ENCODE data around the gene TRIM50. TPM values are rescaled to one million over a fixed set of nuclear protein-coding genes. Genes with fewer than 3 reads are reported as not detected.

Gene TRIM50
- total and polyA plus RNA-seq, 9 of the 15 experiments (the other 6 are each of a cell fraction or from before 2014, with no cell fraction given), result not detected

- TF ChIP-seq, protein P1, sequence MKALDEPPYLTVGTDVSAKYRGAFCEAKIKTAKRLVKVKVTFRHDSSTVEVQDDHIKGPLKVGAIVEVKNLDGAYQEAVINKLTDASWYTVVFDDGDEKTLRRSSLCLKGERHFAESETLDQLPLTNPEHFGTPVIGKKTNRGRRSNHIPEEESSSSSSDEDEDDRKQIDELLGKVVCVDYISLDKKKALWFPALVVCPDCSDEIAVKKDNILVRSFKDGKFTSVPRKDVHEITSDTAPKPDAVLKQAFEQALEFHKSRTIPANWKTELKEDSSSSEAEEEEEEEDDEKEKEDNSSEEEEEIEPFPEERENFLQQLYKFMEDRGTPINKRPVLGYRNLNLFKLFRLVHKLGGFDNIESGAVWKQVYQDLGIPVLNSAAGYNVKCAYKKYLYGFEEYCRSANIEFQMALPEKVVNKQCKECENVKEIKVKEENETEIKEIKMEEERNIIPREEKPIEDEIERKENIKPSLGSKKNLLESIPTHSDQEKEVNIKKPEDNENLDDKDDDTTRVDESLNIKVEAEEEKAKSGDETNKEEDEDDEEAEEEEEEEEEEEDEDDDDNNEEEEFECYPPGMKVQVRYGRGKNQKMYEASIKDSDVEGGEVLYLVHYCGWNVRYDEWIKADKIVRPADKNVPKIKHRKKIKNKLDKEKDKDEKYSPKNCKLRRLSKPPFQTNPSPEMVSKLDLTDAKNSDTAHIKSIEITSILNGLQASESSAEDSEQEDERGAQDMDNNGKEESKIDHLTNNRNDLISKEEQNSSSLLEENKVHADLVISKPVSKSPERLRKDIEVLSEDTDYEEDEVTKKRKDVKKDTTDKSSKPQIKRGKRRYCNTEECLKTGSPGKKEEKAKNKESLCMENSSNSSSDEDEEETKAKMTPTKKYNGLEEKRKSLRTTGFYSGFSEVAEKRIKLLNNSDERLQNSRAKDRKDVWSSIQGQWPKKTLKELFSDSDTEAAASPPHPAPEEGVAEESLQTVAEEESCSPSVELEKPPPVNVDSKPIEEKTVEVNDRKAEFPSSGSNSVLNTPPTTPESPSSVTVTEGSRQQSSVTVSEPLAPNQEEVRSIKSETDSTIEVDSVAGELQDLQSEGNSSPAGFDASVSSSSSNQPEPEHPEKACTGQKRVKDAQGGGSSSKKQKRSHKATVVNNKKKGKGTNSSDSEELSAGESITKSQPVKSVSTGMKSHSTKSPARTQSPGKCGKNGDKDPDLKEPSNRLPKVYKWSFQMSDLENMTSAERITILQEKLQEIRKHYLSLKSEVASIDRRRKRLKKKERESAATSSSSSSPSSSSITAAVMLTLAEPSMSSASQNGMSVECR (CRISPR knock-in tag; IDR thresholded peaks at IDR 0.05), result no peak
- TF ChIP-seq ERF (CRISPR knock-in tag; IDR thresholded peaks at IDR 0.05) (no peak), SP2 (IDR thresholded peaks at IDR 0.05; ENCODE audit: extremely low read depth, low read depth, low read length, poor library complexity, severe bottlenecking) (no peak), ARID2 (IDR thresholded peaks at IDR 0.05) (no peak), CGGBP1 (CRISPR knock-in tag; IDR thresholded peaks at IDR 0.05) (no peak)
These were observed 12.6 kb upstream of the TRIM50 start (continued) for GRCh38 chr7:73340514-73340913.

DNA sequence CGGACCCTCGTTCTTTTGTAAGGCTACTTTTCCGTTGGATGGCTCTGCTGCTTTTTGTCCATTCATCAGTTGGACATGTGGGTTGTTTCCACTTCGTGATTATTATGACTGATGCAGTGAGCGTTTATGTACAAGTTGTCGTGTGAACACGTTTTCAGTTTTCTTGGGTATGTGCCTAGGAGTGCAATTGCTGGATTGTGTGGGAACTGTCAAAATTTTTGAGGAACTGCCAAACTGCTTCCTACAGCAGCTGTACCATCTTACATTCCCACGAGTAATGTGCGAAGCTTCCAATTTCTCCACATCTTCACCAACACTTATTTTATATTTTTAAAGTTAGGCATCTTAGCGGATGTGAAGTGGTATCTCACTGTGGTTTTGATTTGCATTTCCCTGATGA lies 10.4 kb upstream of the TRIM50 start:
- DNase-seq (ENCODE audit: extremely low read depth in 1 of 4, low spot score in 3 of 4), result no peak
- intact Hi-C loops (cut with micrococcal nuclease) (loop anchor here (10.0 kb wide), 1 partner anchor 396 kb away; the partner anchor contains the start of gene ABHD11), in situ Hi-C loops (cut with MboI) (loop anchor here (10.0 kb wide), 1 partner anchor 396 kb away; the partner anchor contains the start of gene ABHD11)
- no peak for ATAC-seq
- no peaks in the 10 kb centered on the region for H3K36me3 ChIP-seq (ENCODE audit: control insufficient read depth, insufficient read depth, low read length)
- POLR2A ChIA-PET, result interaction anchor here (0.7 kb wide), 1 partner anchor 9 kb away, joined by 3 read pairs; no protein-coding TSS in a partner anchor
- TF ChIP-seq GABPB1 (CRISPR knock-in tag; IDR thresholded peaks at IDR 0.05) (no peak), ADNP (tag; IDR thresholded peaks at IDR 0.05) (no peak)
- H3K27ac ChIP-seq (ENCODE audit: extremely low read depth, low read depth, low read length), result no peak overlapping the region
- CTCF ChIA-PET (ENCODE audit: low intra/inter-chr PET ratio), result no interaction called here
- no peaks in the 10 kb centered on the region; the same call in 1 of the 2 replicates for H4K20me1 ChIP-seq (replicated peaks; ENCODE audit: control insufficient read depth, insufficient read depth, low read length)
- no peak overlapping the region for H3K4me3 ChIP-seq
- H3K27me3 ChIP-seq (ENCODE audit: control insufficient read depth in 2 of 2, insufficient read depth in 2 of 2, low read length in 2 of 2), result peaks cover 60 to 70% of the 10 kb centered on the region in 2 experiments
- H3K9me1 ChIP-seq (ENCODE audit: control insufficient read depth, insufficient read depth, low read length), result no peaks in the 10 kb centered on the region
- no TSS peak for BruUV-seq (replicated peaks)
- H3K79me2 ChIP-seq (ENCODE audit: control insufficient read depth, insufficient read depth, low read length), result no peaks in the 10 kb centered on the region
- H2AFZ ChIP-seq (ENCODE audit: low read depth, low read length), result no peak overlapping the region
- H3K9me3 ChIP-seq (replicated peaks; ENCODE audit: control insufficient read depth, insufficient read depth, low read depth, low read length), result no peaks in the 10 kb centered on the region
- peaks cover 4 to 6% of the 10 kb centered on the region in 2 experiments; a peak in 1 of 5 replicates for H3K4me1 ChIP-seq (replicated peaks in 1 of 2; ENCODE audit: control insufficient read depth in 2 of 2, insufficient read depth in 2 of 2, low read length in 2 of 2)
- FAIRE-seq, result no peak
- H3K9ac ChIP-seq (ENCODE audit: insufficient read depth in 1 of 2, low read depth in 2 of 2, low read length in 2 of 2), result no peak overlapping the region
- WGBS (ENCODE audit: insufficient coverage, low coverage, missing lambda C conversion rate), result 13% methylated on average over 10 of the region's 10 CpGs
- H3K4me2 ChIP-seq (ENCODE audit: insufficient read depth, low read length), result no peak overlapping the region
